ENCODE results near the gene SIGLEC15.

The SIGLEC15 gene

DNA sequence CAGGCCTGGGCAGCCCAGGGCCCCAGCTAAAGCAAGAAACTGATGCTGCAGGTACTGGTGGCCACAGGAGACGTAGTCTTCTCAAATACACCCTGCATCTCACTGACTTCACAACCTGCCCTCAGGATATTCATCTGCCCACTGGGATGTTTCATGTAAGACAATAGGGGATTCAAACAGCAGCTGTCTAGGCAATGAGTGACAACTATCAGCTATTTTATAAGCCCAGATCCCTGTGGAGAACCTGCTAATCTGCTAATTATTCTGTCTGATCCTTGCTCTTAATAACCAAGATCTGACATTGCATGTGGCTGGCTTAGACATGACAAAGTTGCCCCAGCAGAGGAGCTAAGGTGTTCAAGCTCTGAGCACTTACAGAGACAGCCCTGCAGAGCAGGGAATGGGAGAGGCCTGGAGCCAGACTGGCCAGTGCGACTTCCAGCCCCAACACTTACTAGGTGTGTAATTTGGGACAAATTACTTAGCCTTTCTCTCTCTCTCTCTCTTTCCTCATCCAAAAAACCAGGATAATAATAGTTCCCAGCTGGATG, 28.6 kb downstream of the SIGLEC15 start:
- H3K4me3 ChIP-seq (ENCODE audit: low read depth, low read length) = no peak overlapping the region
- TF ChIP-seq, protein P1, sequence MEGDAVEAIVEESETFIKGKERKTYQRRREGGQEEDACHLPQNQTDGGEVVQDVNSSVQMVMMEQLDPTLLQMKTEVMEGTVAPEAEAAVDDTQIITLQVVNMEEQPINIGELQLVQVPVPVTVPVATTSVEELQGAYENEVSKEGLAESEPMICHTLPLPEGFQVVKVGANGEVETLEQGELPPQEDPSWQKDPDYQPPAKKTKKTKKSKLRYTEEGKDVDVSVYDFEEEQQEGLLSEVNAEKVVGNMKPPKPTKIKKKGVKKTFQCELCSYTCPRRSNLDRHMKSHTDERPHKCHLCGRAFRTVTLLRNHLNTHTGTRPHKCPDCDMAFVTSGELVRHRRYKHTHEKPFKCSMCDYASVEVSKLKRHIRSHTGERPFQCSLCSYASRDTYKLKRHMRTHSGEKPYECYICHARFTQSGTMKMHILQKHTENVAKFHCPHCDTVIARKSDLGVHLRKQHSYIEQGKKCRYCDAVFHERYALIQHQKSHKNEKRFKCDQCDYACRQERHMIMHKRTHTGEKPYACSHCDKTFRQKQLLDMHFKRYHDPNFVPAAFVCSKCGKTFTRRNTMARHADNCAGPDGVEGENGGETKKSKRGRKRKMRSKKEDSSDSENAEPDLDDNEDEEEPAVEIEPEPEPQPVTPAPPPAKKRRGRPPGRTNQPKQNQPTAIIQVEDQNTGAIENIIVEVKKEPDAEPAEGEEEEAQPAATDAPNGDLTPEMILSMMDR (IDR thresholded peaks at IDR 0.05; ENCODE audit: borderline replicate concordance, insufficient read depth, low read depth, low read length) = no peak

DNA sequence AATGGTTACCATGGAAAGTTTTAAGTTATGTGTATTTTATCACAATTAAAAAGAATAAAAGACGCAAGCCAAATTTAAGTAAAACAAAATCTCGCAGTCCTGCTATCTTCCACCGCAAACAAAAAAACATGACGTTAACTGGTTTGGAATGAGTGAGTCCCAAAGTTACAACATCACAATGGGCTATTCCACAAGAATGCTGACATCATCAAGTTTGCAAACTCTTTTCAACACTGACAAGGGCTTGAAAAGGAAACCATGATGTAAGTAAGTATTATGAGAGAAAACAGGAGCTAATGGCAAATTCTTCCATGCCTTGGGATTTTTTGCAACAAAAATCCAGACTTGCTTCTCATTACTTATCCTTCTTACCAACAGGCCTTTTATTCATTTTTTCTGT, 31.1 kb downstream of the SIGLEC15 start:
- TF ChIP-seq, protein P1 (IDR thresholded peaks at IDR 0.05; ENCODE audit: borderline replicate concordance, insufficient read depth, low read depth, low read length) = no peak

DNA sequence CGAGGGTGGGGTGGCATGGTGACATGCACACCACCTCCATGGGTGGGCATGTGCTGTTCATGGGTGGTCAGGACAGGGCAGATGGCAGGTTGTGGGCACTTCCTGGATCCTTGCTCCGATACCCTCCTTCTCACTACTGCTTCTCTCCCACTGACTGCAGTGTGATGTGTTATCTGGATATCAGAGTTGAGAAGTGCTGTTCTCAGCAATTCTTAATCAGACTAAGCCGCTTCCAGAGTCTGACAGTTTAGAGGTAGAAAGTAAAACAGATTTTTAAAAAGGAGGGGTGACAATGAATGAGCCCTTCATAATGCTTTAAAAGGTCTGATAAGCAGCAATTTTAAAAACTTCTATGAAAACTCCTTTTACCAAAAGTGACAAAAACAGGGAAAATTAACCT, 33.9 kb downstream of the SIGLEC15 start:
- H3K4me3 ChIP-seq (ENCODE audit: low read depth, low read length) = no peak overlapping the region
- TF ChIP-seq, protein P1 (IDR thresholded peaks at IDR 0.05; ENCODE audit: borderline replicate concordance, insufficient read depth, low read depth, low read length) = no peak

More for the DNA sequence above, 31.1 kb downstream of the SIGLEC15 start:
- no peak overlapping the region for H3K4me3 ChIP-seq (ENCODE audit: low read depth, low read length)

DNA sequence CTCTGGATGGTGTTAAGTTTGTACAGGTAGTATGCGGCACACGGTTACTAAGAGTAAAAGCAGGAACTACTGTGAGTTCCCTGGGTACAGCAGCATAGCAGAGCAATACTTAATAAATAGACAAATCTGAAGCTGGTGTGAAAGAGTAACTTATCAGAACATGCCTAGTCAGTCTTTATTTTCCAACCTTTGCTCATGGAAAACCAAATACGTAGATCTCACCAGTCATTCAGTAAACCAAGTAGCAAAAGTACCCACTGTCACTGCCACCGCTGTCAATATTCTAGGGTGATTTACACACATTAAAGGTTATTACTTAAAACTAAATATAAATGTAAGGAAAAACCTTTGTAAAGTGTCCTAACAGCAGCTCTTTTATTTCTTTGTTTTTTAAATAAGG, 35.0 kb downstream of the SIGLEC15 start:
- TF ChIP-seq, protein P1 (IDR thresholded peaks at IDR 0.05; ENCODE audit: borderline replicate concordance, insufficient read depth, low read depth, low read length) = no peak
- H3K4me3 ChIP-seq (ENCODE audit: low read depth, low read length) = no peak overlapping the region

DNA sequence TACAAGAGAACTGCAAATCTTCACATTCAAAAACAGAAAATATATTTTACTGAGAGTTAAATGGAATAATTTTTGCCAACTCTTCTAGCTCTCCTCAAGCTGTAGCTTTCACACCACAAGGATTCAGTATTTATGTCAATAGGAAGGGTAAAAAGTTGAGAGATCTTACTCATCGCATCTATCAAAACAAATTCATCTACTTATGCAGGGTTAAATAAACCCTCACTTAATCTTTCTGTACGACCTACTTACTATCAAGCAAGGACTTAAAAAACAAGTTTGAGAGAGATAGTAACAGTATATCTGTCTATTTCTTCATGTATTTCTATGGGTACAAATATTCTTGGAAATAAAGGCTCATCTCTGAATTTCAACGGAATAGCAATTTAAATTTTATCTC, 35.5 kb downstream of the SIGLEC15 start:
- no peak overlapping the region for H3K4me3 ChIP-seq (ENCODE audit: low read depth, low read length)
- TF ChIP-seq, protein P1 (IDR thresholded peaks at IDR 0.05; ENCODE audit: borderline replicate concordance, insufficient read depth, low read depth, low read length) = no peak

DNA sequence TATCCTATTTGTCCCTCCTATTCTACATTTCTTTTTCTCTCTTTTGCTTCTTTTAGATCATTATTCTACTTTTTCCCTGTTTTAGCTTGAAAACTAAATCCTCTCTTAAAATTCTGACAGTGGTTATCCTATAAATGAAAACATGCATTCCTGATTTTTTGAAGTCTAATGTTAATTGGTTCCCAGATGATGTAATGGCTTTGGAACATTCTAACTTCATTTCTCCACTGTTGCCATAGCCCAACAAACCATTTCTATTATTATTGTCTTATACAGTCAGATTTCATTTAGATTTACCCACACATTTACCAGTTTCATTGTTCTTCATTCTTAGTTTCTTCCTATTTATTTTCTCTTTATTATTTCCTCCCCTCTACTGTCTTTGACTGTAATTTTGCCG, 36.5 kb downstream of the SIGLEC15 start:
- no peak overlapping the region for H3K4me3 ChIP-seq (ENCODE audit: low read depth, low read length)
- TF ChIP-seq, protein P1 (IDR thresholded peaks at IDR 0.05; ENCODE audit: borderline replicate concordance, insufficient read depth, low read depth, low read length) = no peak

DNA sequence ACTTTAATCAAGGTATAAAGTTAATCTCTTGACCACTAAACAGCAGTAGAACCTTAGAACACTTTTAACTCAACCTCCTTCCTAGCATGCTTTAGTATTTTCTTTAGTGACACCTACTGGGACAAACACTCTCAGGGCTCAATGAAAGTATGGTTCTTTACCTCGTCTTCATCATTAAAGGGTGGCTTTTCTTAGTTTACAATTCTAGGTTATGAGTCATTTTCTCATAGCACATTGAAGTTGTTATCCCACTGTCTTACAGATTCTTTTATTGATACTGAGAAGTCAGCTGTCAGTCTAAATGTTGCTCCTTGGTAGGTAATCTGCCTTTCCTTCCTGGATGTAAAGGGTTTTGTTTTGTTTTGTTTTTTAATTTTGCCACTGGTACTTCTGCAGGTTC, 38.0 kb downstream of the SIGLEC15 start:
- TF ChIP-seq, protein P1 (IDR thresholded peaks at IDR 0.05; ENCODE audit: borderline replicate concordance, insufficient read depth, low read depth, low read length) = no peak

More for the DNA sequence above, 38.0 kb downstream of the SIGLEC15 start:
- H3K4me3 ChIP-seq (ENCODE audit: low read depth, low read length) = no peak overlapping the region
